Forelimb muscle (tissue), 1 donor: ENCODE measurements around the gene CCNH. TPM values are rescaled to one million over a fixed set of nuclear protein-coding genes. Genes with fewer than 3 reads are reported as not detected.
A peak's percentile ranks its signal among the peaks of the same experiment; 100 is the strongest.

Experiments
- DNase-seq: peaks from one replicate; pipeline ENCODE4 v3.0.0-alpha.2; 2013; ENCODE audit warnings: low read depth
- polyA plus RNA-seq: library from polyadenylated mRNA; unstranded; fragments of 120-200 nt; gene quantifications from one replicate; pipeline ENCODE4 v1.2.1, GENCODE V29; 2013; ENCODE audit not compliant: insufficient read length

The CCNH gene
- polyA plus RNA-seq, 1 donor = 23.3 TPM

DNA sequence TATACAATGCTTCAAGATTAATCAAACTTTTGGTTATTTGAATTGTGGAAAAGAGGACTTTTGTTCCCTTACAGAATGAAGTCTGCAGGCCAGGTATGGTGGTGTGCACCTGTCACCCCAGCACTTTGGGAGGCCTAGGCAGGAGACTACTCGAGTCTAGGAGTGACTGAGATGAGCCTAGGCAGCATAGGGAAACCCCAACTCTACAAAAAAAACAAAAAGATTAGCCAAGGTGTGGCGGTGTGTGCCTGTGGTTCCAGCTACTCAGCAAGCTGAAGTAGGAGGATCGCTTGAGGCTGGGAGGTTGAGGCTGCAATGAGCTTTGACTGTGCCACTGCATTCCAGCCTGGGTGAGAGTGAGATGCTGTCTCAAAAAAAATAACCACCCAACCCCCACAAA lies 9.3 kb downstream of the CCNH start:
- DNase-seq = no peak

DNA sequence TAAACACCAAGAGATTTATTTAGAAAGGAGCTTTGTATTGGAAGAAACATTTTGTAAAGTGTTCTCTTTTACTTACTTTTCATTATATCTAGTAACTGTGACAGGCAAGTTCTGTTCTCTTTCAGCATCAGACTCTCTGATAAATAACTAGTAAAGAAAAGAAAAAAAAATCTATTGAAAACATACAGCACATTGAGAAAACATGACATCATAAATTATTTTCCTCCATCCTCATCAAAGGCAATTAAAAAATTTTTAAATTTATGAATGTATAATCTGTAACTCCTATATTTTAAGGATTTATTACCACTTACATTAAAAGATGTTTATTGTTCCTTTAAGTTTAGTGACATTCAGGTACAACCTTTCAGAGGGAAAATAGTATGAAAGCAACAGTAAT lies 11.1 kb downstream of the CCNH start:
- DNase-seq = no peak

DNA sequence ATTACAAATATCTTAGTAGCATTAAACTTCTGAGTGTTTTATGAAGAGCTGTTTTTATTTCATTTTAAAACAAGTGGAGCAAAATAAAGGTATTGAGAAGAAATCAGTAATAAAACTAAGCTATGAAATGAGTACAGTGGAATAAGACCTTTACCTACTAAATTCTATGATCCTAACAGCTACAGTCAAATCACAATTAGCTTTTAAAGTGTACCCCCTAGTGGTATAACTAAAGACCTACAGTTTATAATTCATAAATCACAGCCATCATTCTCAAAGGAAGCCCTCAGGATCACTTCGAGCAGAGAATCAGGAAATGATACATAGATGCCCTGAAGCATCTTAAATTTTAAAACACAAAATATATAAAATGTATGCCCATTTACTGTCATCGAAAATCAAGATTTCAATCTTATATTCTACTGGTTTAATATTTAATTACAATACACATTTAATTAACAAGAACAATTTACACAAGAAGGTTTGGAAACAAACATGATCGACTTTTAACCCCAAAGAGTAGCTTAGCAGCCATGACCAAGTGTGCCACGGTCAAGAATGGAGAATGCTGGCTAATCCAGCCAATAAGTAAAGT lies 12.3 kb downstream of the CCNH start:
- no peak for DNase-seq

DNA sequence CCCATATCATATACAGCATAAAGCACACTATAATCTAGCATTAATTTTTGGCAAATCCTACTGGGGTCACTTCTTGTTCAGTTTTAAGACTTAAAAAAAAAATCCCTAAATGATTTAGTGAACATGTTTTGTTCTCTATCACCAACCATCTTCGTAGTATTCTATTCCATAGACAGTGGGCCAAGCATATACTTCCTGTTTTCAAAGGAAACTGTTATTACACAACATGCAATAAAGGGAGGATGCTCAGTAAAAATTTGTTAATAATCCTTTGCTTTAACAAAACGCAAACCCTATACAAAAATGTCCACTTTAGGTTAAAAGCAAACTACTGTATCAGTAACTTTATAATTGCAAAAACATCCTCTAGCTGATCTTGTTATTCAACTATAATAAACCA lies 13.0 kb downstream of the CCNH start:
- DNase-seq = no peak

DNA sequence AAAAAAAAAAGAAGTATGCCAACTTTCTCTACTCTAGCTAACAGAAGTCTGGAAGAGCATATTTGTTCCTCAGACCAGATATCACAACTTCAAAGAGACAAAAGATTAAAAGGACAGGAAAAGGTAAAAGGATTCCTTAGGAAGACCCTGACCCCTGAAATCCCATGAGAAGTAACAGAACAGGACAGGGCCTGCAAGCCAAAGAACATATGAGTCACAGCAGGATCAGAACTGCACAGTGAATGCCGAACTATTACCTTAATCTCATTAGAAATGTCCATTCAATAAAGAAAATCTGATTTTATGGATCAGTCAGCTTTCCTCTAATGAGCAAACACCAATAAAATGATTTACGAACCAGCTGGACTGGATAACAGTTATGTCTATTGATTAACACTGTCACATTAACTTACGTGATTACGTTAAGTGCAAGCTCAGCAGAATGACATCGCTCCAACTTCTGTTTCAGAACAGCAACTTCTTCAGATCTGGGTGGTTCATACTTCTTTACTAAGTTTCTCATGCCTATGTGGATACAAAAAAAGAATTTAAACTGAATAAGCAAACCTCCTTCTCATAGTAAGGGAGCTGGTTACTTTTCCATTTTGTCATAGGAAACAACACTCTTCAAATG lies 13.6 kb downstream of the CCNH start:
- no peak for DNase-seq

DNA sequence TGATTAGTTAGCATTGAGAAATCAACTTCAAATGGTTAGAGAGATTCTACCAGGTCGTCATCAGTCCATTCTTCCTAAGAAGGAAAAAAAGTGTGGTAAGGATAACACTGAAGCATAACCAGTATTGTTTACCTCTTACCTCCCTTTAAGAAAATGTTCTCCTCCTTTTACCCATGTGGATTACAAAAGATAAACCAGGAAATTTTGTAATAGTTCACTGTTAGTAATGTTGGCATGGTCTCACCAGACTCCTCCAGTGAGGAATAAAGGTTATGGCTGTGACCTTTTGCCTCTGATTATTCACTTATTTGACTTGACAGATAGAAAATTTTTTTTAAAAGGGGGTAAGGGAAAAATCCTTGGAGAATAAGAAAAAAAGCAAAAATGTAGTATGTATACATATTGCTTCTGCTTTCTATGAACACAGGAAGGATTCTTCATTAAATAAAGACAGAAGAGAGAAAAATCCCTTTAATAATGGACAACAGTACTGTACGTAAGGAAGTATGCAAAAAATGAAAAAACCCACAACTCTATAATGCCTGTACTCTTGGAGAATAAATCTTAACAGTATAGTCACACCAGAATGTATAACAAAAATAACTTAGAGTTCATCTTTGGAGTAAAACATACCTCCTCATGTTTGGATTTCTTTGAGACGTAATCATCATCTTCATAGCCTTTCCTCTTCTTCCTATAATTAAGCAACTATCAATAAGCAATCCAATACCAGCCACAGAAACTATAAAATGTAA lies 18.1 kb downstream of the CCNH start:
- no peak for DNase-seq

DNA sequence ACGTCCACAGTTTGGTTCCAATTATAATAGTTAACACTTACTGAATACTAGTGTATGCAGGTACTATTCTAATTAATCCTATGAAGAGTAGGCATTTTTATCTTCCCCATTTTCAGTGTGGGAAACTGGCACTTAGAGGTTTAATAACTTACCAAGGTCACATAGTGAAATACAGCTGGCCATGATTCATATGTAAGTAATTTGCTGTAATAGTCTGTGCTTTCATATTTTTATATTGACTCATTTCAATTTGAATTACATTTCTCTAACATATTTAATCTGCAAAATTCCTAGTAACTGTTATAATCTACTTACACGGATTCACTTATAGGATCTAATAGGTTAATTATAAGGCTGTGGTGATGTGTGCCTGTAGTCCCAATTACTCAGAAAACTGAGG lies 19.4 kb downstream of the CCNH start:
- DNase-seq = no peak

DNA sequence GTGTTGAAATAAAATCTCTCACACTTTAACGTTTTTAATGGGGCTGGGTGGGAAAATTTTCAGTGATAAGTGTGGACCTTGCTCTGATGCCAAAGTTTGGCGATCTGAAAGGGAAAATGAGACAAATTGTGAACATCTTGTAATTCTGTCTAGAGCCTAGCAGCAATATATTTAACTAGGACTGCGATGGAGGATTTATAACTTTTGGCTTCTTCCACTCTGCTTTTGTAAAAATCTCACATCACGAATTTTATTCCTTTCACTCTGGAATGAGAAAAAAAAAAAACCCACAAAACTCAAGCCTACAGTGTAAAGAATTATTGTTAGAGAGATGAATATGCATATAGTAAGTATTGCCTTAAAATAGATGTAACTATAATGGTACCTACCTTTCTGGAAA lies 19.9 kb downstream of the CCNH start:
- no peak for DNase-seq

DNA sequence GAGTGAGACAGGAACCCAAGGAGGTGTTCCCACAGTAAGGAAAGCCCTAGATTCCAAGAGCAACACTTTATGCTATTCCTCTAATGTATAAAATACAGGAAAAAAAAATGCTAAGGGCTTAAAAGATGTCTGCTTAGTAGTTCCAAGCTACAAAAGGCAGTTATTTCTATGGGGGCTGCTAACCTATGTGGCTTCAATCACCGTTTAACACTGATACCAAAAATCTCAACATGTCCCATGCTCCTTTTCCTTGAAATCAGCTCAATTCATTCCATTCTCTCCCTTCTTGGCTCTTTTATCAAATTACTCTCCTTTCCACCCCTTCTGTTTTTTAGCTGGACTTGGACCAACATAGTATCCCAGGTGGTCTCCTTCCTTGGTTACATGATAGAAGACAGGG lies 20.6 kb downstream of the CCNH start:
- DNase-seq = no peak

DNA sequence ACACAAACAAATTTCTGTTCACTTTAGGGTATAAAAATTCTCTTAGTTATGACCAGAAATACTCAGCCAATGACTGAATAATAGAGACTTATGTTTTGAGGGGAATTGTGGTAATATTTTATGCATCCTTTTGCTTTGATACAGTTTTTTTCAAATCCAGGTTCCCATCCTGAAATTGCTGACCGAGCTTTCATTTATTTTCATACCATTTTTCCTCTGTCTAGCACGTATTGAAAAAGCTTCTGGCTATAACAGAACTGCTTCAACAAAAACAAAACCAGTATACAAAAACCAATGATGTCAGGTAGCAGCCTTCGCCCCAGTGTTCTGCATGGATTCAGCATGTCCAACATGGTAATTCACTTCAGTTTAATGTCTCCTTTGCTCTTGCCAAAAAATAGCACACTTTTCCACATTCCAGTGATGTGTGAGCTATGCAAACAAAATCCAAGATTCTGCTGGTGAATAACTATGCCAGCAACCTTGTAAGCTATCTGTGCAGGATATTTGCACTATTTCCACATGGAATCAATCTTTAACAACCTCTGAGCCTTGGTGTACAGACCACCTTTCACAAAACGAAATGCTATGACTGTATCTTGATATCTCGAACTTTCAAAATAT lies 22.0 kb downstream of the CCNH start:
- no peak for DNase-seq

DNA sequence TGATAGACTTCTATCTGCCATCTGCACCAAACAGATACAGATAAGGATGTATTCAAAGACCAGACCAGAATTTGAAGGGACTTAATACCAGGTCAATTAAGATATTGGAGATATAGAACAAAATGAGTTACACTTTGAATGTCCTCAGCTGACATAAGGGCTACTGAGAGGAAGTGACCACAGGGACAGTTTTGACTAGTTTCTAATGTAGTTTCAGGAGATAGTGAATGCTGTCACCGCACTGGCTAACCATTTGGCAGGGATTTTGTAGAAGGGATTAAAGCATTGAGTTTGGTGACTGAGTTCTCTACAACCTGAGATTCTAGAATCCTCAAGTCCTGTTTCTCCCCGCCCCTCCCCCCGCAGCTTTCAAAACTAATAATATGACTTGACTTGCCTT lies 22.7 kb downstream of the CCNH start:
- DNase-seq = no peak

DNA sequence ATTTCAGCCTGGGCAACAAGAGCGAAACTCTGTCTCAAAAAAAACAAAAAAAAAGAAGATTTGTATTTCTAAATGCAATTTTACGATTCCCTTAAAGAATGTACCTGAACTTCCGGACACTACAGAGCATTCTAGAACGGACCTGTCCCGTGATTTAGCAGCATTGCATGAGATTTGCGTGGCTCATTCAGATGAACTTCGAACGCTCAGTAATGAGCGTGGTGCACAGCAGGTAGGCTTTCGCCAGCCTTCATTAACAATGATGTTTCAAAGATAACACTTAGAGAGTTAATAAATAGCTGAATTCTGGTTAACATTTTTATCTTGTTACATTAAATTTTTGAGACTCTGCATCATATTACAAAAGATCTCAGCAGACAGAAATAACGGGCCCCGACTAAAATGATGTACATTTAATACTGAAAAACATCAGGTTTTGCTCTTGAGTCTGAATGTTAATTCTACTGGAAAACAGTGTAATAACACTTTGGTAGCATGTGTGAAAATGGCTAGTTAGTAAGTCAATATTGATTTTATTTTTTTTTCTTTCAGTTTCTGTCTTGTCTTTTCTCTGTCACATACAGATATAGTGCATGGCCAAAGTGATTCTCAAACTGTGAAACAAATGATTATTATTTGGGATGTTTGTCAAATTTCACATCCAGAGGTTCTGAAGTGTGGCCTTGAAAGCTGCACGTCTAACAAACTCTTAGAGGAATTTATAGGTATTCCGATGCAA lies 23.3 kb downstream of the CCNH start:
- no peak for DNase-seq

DNA sequence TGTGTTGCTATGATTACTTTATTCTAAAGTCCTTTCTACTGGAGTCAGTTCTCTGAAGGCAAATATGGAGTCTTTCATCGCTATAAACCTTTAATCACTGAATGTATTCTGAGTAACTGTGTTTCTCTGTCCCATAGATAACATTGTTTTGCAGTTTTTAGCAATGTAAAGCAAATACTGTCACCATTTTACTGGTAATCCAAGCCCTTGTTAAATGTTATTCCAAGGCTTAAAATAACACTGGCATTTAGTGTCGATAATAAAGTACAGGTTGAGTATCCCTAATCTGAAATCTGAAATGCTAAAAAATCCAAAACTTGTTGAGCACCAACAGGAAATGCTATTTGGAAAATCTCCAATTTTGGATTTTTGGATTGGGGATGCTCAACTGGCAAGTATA lies 24.6 kb downstream of the CCNH start:
- no peak for DNase-seq

DNA sequence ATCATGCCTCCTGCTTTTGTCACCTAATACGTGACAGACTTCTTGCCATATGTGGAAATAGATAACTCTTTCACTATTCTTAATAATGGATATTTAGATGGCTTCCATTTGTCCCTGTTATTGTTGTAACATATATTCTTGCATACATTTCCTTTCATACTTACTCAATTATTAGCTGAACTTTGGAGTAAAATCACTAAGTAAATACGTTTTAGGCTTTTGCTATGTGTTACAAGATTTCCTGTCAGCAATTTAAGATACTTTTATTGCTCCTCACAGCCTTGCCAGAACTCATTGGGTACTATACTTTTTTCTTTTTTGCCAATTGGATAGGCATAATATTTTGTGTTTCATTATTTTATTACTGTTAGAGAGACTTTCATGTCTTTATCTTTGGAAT lies 26.9 kb downstream of the CCNH start:
- no peak for DNase-seq

DNA sequence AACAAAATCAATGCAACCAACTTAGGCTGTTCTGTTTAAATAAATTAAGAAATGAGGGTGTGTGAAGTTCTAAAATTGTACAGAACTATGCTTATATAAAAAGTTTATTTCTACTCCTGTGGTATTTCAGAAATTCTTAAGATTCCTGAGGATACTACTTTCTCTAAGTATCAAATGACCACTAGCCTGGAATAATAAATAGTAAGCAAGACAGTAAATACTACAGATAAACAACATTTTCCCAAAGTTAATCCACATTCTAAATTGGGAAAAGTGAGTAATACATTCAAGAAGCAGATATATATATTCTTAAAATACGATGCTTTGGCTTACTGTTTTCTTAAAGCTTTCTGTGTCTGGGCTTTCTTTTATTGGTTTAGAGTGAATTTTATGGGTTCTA lies 29.5 kb downstream of the CCNH start:
- no peak for DNase-seq

DNA sequence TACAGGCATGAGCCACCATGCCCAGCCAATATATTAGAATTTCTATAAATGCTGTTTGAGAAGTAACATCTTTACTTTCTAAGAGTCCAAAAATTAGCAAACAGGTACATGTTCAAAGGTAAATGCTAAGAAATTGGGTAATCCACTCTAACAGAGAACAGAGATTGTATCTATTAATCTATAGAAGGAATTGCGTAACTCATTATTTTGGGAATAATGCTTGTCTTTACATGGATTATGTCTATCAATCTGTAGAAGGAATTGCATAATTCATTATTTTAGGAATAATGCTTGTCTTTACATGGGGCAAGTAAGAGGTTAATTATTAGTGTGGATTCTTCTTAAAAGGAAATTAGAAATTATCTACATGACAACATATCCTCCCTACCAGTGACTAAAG lies 30.5 kb downstream of the CCNH start:
- no peak for DNase-seq

DNA sequence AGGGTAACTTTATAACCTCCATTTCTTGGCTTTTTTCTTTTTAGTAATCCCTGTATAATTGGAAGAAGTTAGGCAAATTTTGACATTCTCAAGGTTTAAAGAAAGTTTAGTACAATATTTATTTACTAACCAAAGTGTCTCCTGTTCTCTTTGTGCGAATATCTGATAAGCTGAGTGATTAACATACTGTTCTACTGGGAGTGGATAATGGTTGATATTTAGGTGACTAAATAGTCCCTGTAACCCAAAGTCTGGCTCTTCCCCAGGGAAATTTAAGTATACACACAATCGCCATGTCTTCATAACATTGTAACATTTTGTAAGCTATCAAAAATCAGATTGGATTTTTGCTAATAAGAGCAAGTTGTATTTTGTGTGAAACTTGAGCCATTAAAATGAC lies 40.0 kb downstream of the CCNH start:
- DNase-seq = no peak

DNA sequence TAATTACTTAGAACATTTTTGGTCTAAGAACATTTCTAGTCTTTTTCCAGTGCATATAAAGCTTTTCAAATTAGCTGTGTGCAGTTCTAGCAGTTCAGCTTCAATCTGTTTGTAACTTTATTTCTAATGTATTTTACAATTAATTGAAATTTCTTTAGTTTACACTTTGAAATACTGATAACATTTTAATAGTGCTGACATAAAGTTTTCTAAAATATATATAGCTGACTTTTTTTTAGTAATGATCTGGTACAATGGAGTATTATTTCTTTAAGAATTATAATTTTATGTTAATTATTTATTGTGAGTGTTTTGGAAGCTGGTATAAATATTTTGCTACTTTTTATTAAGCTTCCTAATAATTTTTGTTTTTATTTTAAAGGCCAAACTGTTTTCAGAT lies 43.3 kb downstream of the CCNH start:
- no peak for DNase-seq

DNA sequence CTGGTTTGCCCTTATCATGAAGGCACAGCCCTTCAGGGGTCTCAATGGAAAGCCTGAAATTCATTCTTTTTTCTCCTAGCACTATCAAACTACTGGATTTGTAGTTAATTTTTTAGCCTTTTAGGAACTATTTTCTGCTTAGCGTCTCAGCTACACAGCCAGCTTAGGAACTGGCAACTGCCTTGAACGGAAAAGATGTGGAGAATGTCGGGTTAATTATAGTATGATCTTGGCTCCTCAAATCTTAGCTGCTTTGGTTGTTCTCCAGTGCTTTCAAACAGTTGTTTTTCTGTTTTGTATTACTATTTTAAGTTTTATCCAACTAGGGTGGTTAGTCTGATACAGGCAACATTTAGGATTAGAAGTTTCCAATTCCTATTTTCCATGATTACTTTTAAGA lies 44.1 kb downstream of the CCNH start:
- DNase-seq = no peak

DNA sequence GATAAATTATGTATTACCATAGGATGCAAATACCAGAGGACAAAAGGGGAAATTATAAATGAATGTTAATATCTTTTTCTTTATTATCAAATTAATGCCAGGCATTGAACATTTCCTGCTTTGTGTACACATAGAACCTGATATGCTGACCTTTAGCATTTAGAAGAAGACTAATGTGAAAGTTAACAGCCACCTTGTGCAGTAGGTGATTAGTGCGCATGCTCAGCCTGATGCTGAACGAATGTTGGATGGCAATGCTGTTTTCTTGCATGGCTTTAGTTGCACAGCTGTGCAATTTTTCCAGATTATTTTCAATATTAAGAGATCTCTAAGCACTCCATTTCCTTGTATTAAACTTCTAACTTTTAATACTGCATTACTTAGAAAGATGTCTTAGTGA lies 45.5 kb downstream of the CCNH start:
- no peak for DNase-seq

DNA sequence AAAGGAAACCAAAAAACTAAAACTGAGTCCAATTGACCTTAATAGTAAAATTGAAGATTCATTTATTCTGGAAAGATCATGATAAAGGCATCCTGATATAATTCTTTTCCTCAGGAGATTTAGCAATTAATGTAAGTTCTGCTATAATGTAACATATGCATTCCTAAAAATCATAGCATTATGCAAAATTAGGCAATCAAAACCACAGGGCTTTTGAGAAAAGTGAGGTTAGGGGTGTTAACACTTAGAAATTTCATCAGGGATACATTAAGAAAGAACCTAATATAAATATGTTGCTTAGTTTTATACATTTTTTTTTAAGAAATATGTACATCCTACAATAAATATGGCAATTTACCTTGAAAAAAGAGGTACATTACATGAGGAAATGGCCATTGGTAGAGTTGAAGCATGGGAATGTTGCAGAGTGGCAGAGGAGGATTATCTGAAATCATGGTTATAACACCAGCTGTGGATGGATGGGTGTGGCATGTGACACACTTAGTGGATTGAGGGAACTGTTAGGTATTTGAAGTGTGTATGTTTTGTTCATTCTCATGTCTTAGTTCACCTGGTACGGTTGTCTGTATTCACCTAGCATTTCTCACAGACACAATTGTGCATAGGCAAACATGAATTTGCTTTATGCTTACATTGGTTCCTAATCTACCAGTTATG lies 51.1 kb downstream of the CCNH start:
- DNase-seq = no peak

DNA sequence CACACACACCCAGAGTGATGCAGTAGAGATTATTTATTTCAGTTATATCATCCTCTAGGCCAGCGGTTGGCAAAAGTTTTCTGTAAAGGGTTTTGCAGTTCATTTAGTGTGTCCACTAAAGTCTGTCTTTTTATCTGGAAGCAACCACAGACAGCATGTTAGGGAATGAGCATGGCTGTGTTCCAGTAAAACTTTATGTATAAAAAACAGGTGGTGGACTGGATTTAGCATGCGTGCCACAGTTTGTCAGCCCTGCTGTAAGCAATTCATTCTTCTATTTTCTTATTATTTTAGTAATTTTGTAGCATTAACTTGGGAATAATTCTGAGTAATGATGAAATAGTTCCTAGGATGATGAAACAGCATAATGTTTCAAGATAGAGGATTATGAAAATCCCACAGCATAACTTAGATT lies 51.7 kb downstream of the CCNH start:
- peak; percentile 25 for DNase-seq
